ENCODE measurements around the gene ZNF776.

Gene ZNF776

DNA sequence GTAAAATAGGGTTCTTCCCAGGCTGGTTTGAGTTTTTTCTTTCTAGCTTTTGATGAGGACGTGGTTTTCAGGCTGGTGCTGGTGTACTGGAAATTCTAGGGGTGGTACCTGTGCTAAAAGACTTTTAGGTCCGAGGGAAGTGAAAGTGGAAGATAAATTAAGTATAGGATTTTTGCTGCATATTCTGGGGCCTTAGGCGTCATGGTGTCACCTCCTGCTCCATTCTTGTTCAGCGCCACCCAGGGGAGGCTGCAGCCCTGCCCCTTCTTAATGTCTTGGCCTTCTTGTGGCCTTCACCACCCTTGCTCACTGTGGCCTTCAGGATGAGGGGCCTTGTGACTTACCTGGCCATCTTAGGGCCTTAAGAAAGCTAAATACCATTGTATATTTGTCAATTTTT lies 55.7 kb downstream of the ZNF776 start:
- Histone ChIP-seq H3K79me2 (ENCODE audit: insufficient read depth, low read length) (no peaks in the 10 kb centered on the region), H3K4me1 (ENCODE audit: insufficient read depth, low read length, poor library complexity, severe bottlenecking) (no peaks in the 10 kb centered on the region), H3F3A (ENCODE audit: low read depth) (no peaks in the 10 kb centered on the region), H3K36me3 (ENCODE audit: insufficient read depth, low read length) (no peaks in the 10 kb centered on the region; the same call in 1 of the 2 replicates), H3K9ac (ENCODE audit: low read depth, low read length, poor library complexity, severe bottlenecking) (no peak overlapping the region), H3K9me3 (ENCODE audit: insufficient read depth, low read depth, low read length) (no peaks in the 10 kb centered on the region), H3K9me2 (replicated peaks; ENCODE audit: low read depth, low read length) (no peaks in the 10 kb centered on the region), H2AFZ (ENCODE audit: low read length) (no peak overlapping the region), H3K27me3 (ENCODE audit: insufficient read depth, low read length, poor library complexity, severe bottlenecking) (no peaks in the 10 kb centered on the region), H3K4me2 (ENCODE audit: low read depth, low read length, poor library complexity, severe bottlenecking) (no peak overlapping the region), H3K4me3 (ENCODE audit: low read length, poor library complexity, severe bottlenecking) (no peak overlapping the region), H4K20me1 (ENCODE audit: insufficient read depth, low read length, poor library complexity, severe bottlenecking) (no peaks in the 10 kb centered on the region)
- TF ChIP-seq CTCF (conservative IDR thresholded peaks at IDR 0.05; ENCODE audit: low read length): no peak

- Histone ChIP-seq H3K9me2 (replicated peaks; ENCODE audit: low read depth, low read length) (no peaks in the 10 kb centered on the region), H3K36me3 (ENCODE audit: insufficient read depth, low read length) (peaks cover 9% of the 10 kb centered on the region; the same call in 1 of the 2 replicates), H3F3A (ENCODE audit: low read depth) (no peaks in the 10 kb centered on the region), H3K4me1 (ENCODE audit: insufficient read depth, low read length, poor library complexity, severe bottlenecking) (no peaks in the 10 kb centered on the region), H3K27me3 (ENCODE audit: insufficient read depth, low read length, poor library complexity, severe bottlenecking) (no peaks in the 10 kb centered on the region), H3K4me2 (ENCODE audit: low read depth, low read length, poor library complexity, severe bottlenecking) (no peak overlapping the region), H3K9ac (ENCODE audit: low read depth, low read length, poor library complexity, severe bottlenecking) (no peak overlapping the region), H2AFZ (ENCODE audit: low read length) (no peak overlapping the region), H3K9me3 (ENCODE audit: insufficient read depth, low read depth, low read length) (no peaks in the 10 kb centered on the region), H3K79me2 (ENCODE audit: insufficient read depth, low read length) (no peaks in the 10 kb centered on the region), H3K4me3 (ENCODE audit: low read length, poor library complexity, severe bottlenecking) (no peak overlapping the region), H4K20me1 (ENCODE audit: insufficient read depth, low read length, poor library complexity, severe bottlenecking) (no peaks in the 10 kb centered on the region)
- no peak for TF ChIP-seq CTCF (conservative IDR thresholded peaks at IDR 0.05; ENCODE audit: low read length)
These were observed 56.6 kb downstream of the ZNF776 start for GRCh38 chr19:57803265-57803593.

DNA sequence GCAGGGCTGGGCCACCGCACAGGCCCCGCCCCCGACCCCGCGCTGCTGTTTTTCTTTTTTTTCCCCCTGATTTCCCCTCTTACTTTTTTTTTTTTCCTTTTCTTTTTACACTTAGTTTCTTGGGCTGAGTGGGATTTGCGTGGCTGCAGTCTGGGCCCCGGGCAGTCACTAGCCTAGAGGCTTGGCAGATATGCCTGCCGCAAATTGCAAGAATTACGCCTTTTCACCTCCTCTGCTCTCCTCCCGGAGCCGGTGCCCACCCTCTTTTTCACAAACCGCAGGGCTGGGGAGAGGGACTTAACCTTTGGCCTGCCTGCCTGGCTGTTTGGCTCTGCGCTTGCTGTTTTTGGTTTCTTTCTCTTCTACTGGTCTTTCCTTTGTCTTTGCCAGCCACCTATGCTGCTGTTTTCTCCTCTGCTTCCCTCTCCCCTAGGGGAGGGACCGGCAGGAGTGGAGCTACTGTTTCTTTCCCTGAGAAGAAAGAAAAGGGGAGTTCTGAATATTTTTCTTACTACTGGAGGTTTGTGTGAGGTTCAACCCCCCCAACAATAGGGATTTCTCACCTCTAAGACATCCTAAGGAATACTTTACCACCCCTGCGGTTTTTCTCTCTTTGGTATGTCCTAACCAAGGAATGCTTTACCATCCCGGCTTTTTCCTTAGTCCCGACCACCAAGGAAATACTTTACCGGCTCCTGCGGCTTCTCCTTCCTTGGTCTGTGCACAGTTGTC lies 57.1 kb downstream of the ZNF776 start:
- Histone ChIP-seq H2AFZ (ENCODE audit: low read length) (no peak overlapping the region), H4K20me1 (ENCODE audit: insufficient read depth, low read length, poor library complexity, severe bottlenecking) (no peaks in the 10 kb centered on the region), H3K27me3 (ENCODE audit: insufficient read depth, low read length, poor library complexity, severe bottlenecking) (no peaks in the 10 kb centered on the region), H3K4me2 (ENCODE audit: low read depth, low read length, poor library complexity, severe bottlenecking) (no peak overlapping the region), H3K4me3 (ENCODE audit: low read length, poor library complexity, severe bottlenecking) (no peak overlapping the region), H3K79me2 (ENCODE audit: insufficient read depth, low read length) (no peaks in the 10 kb centered on the region), H3K4me1 (ENCODE audit: insufficient read depth, low read length, poor library complexity, severe bottlenecking) (no peaks in the 10 kb centered on the region), H3K9ac (ENCODE audit: low read depth, low read length, poor library complexity, severe bottlenecking) (no peak overlapping the region), H3K36me3 (ENCODE audit: insufficient read depth, low read length) (peaks cover 13% of the 10 kb centered on the region; the same call in 1 of the 2 replicates), H3K9me3 (ENCODE audit: insufficient read depth, low read depth, low read length) (no peaks in the 10 kb centered on the region), H3K9me2 (replicated peaks; ENCODE audit: low read depth, low read length) (no peaks in the 10 kb centered on the region), H3F3A (ENCODE audit: low read depth) (no peaks in the 10 kb centered on the region)
- TF ChIP-seq CTCF (conservative IDR thresholded peaks at IDR 0.05; ENCODE audit: low read length): no peak
